ENCODE results near the gene MTERF2.

Gene MTERF2

DNA sequence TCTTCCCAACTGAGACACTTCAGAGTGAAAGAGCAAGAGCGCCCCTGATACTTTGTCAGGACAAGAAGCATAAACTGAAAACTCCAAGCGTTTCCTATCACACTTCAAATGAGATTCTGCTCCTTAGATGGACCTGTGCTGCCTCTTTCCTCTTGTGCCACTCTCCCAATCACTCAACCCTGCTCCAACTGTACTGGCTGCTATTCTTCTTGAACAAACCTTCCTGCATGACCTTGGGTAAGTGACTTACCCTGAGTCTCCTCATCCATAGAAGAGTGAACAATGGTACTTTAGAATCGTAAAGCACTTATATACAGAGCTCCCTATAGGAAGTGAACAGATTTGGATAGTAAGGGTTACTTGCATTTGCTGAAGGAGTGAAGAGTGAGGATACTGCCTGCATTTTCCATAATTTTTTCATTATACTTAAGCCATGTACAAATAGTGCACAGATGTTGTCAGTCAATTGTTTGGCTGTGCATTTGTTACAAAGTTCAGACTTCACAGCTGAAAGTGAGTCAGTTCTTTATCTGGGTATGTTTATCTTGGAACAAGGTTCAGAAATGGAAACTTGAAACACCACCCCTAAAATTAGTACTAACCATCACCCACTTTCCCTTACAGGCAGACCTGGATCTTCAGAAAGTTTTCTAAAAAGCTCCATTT is 10.8 kb downstream of the MTERF2 start:
- no peak for ATAC-seq

DNA sequence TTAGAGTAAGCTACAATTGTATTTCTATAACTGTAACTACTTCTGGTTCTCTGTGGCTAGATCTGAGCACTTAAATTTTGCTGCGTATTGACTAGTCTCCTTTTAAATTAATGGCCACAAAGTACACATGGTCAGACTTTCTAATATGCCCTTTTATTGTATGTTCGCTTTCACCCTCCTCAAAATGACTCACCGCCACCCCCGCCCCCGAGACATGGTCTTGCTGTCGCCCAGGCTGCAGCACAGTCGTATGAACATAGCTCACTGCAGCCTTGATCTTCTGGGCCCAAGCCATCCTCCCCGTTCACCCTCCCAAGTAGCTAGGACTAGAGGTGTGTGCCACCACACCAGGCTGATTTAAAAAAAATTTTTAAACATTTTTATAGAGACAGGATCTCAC is 11.8 kb downstream of the MTERF2 start:
- H3K4me3 Mint-ChIP-seq = no peak overlapping the region
- ATAC-seq (no peak), DNase-seq (no peak)
- no peaks in the 10 kb centered on the region for H3K27me3 Mint-ChIP-seq
- H3K4me1 Mint-ChIP-seq = peaks cover 29% of the 10 kb centered on the region
- H3K9me3 Mint-ChIP-seq = no peaks in the 10 kb centered on the region
- H3K27ac Mint-ChIP-seq = peak overlapping the region in 1 of 2 donors; percentile 27

More for the DNA sequence above, 10.8 kb downstream of the MTERF2 start:
- Mint-ChIP-seq H3K4me1 (peaks cover 25% of the 10 kb centered on the region), H3K9me3 (no peaks in the 10 kb centered on the region), H3K4me3 (no peak overlapping the region), H3K27ac (no peak overlapping the region), H3K27me3 (no peaks in the 10 kb centered on the region)
- DNase-seq = no peak

GRCh38 chr12:106974511-106974910 is 12.4 kb downstream of the MTERF2 start:
- ATAC-seq = no peak
- DNase-seq = no peak
- Mint-ChIP-seq H3K4me1 (peaks cover 29% of the 10 kb centered on the region), H3K27me3 (no peaks in the 10 kb centered on the region), H3K27ac (no peak overlapping the region), H3K9me3 (no peaks in the 10 kb centered on the region), H3K4me3 (no peak overlapping the region)

- Mint-ChIP-seq H3K9me3 (no peaks in the 10 kb centered on the region), H3K4me1 (peaks cover 29% of the 10 kb centered on the region), H3K27me3 (no peaks in the 10 kb centered on the region), H3K4me3 (no peak overlapping the region), H3K27ac (no peak overlapping the region)
- DNase-seq (no peak), ATAC-seq (no peak)
Observed at GRCh38 chr12:106973545-106973944, 13.4 kb downstream of the MTERF2 start.

DNA sequence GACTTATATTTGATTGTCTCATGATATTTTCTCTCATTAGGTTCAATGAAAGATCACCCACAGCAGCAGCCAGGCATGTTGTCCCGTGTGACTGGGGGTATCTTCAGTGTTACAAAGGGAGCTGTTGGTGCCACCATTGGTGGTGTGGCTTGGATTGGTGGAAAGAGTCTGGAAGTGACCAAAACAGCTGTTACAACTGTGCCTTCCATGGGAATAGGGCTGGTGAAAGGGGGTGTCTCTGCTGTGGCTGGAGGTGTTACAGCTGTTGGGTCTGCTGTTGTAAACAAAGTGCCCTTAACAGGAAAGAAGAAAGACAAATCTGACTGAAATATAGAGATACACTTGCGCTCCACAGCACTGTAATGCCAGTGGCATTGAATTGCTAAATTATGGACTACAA is 15.9 kb downstream of the MTERF2 start:
- H3K27ac Mint-ChIP-seq = no peak overlapping the region
- DNase-seq = no peak
- H3K9me3 Mint-ChIP-seq = no peaks in the 10 kb centered on the region
- H3K4me3 Mint-ChIP-seq = no peak overlapping the region
- ATAC-seq = no peak
- H3K27me3 Mint-ChIP-seq = no peaks in the 10 kb centered on the region
- peaks cover 28% of the 10 kb centered on the region for H3K4me1 Mint-ChIP-seq

DNA sequence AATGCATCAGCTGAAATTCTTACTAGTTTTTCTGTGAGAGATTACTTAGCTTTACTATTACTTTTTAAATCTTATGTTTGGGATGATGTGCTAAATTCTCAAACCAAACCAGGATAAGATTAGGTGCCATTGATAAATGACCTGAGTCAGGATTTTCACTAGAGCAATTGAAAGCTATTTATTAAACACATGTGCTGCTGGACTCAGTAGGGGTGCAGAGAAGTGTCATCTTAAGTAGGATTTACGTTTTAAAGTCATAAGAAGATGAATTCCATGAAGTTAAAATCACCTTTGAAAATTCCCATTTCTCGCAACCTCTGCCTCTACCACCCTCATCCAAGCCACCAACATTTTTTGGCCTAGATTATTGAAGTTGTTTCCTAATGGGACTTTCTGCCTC is 22.4 kb downstream of the MTERF2 start:
- Mint-ChIP-seq H3K27me3 (no peaks in the 10 kb centered on the region), H3K27ac (no peak overlapping the region), H3K4me3 (no peak overlapping the region), H3K9me3 (no peaks in the 10 kb centered on the region), H3K4me1 (peaks cover 35% of the 10 kb centered on the region)
- DNase-seq (no peak), ATAC-seq (no peak)

- H3K9me3 Mint-ChIP-seq = no peaks in the 10 kb centered on the region
- ATAC-seq = no peak
Observed at GRCh38 chr12:106962286-106962685, 24.7 kb downstream of the MTERF2 start.

GRCh38 chr12:106960443-106960842 is 26.5 kb downstream of the MTERF2 start:
- no peak overlapping the region for H3K4me3 Mint-ChIP-seq
- no peaks in the 10 kb centered on the region for H3K27me3 Mint-ChIP-seq
- H3K27ac Mint-ChIP-seq = no peak overlapping the region
- H3K9me3 Mint-ChIP-seq = no peaks in the 10 kb centered on the region
- DNase-seq (no peak), ATAC-seq (no peak)
- H3K4me1 Mint-ChIP-seq = peaks cover 49% of the 10 kb centered on the region

More at GRCh38 chr12:106962286-106962685, 24.7 kb downstream of the MTERF2 start:
- no peak for DNase-seq
- peaks cover 54% of the 10 kb centered on the region for H3K4me1 Mint-ChIP-seq
- no peak overlapping the region for H3K27ac Mint-ChIP-seq
- no peaks in the 10 kb centered on the region for H3K27me3 Mint-ChIP-seq
- H3K4me3 Mint-ChIP-seq = no peak overlapping the region

DNA sequence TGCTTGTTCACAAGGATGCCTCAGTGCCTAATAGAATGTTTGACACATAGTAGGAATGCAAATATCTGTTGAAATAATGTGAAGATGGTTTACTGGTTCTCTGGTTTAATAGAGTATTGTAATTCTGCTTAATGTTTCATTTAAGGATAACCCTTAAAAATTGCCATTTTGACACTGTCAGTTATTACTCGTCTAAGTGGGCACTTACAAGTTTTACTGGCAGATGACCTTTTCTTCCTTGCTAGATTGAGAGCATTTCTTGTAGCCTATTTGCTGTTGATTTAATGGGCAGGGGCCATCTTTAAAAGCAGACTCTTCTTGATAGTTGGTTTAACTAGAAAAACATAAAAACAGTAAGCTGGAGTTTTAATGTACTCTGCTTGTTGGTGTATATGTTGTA is 29.4 kb downstream of the MTERF2 start:
- ATAC-seq (no peak), DNase-seq (no peak)
- peak overlapping the region; percentile 98 to 100 for H3K4me3 Mint-ChIP-seq
- peak overlapping the region in 1 of 2 donors; percentile 96 for H3K27ac Mint-ChIP-seq
- H3K9me3 Mint-ChIP-seq = peaks cover 0 to under 1% of the 10 kb centered on the region in 2 donors
- H3K27me3 Mint-ChIP-seq = no peaks in the 10 kb centered on the region
- H3K4me1 Mint-ChIP-seq = peaks cover 50% of the 10 kb centered on the region

GRCh38 chr12:106956048-106956578 is 30.8 kb downstream of the MTERF2 start:
- H3K9me3 Mint-ChIP-seq = peaks cover 0 to 4% of the 10 kb centered on the region in 2 donors
- H3K4me1 Mint-ChIP-seq = peaks cover 42% of the 10 kb centered on the region
- peak; percentile 58 for ATAC-seq
- peak overlapping the region; percentile 98 to 100 for H3K4me3 Mint-ChIP-seq
- H3K27ac Mint-ChIP-seq = peak overlapping the region; percentile 96 to 98
- no peak for DNase-seq
- H3K27me3 Mint-ChIP-seq = no peaks in the 10 kb centered on the region

GRCh38 chr12:106955377-106956047 is 31.4 kb downstream of the MTERF2 start, which contains the start of gene TMEM263:
TMEM263 (plus strand) TSS chr12:106955907; CDS start chr12:106967117, 11,210 bp downstream.
- peak within 1 kb of the TSS; percentile 98 for H3K27ac Mint-ChIP-seq
- ATAC-seq (peak; percentile 88), DNase-seq (peak; percentile 96)
- H3K9me3 Mint-ChIP-seq = peaks cover 0 to 4% of the 10 kb centered on the region in 2 donors
- H3K4me1 Mint-ChIP-seq = peaks cover 36% of the 10 kb centered on the region
- no peaks in the 10 kb centered on the region for H3K27me3 Mint-ChIP-seq
- H3K4me3 Mint-ChIP-seq = peak within 1 kb of the TSS; percentile 98 to 100

GRCh38 chr12:106954462-106955376 is 32.2 kb downstream of the MTERF2 start:
- Mint-ChIP-seq H3K4me3 (peak overlapping the region; percentile 98 to 100), H3K9me3 (peaks cover 5 to 8% of the 10 kb centered on the region in 2 donors), H3K27me3 (no peaks in the 10 kb centered on the region), H3K27ac (peak overlapping the region; percentile 97 to 98), H3K4me1 (peaks cover 36% of the 10 kb centered on the region)
- ATAC-seq (peak; percentile 47), DNase-seq (no peak)

- ATAC-seq = no peak
Observed at GRCh38 chr12:106953352-106954250, 33.3 kb downstream of the MTERF2 start.

GRCh38 chr12:106950591-106950990 is 36.4 kb downstream of the MTERF2 start:
- no peak overlapping the region for H3K4me3 Mint-ChIP-seq
- no peak overlapping the region for H3K27ac Mint-ChIP-seq
- H3K27me3 Mint-ChIP-seq = no peaks in the 10 kb centered on the region
- ATAC-seq = no peak
- peaks cover 17% of the 10 kb centered on the region for H3K4me1 Mint-ChIP-seq
- no peak for DNase-seq
- H3K9me3 Mint-ChIP-seq = peaks cover 20 to 27% of the 10 kb centered on the region in 2 donors

More at GRCh38 chr12:106953352-106954250, 33.3 kb downstream of the MTERF2 start:
- no peak for DNase-seq
- Mint-ChIP-seq H3K27me3 (no peaks in the 10 kb centered on the region), H3K27ac (no peak overlapping the region), H3K9me3 (peaks cover 17 to 18% of the 10 kb centered on the region in 2 donors), H3K4me1 (peaks cover 28% of the 10 kb centered on the region), H3K4me3 (peak overlapping the region; percentile 16 to 17)

All from stimulated activated naive CD8-positive, alpha-beta T cell treated with anti-CD3 and anti-CD28 coated beads, Interleukin-15, amount 100 ng/mL, for 72 hours (primary cell).